HG03095 (cell line): ENCODE results near the gene SLC22A2.

Experiments
- ATAC-seq: cut with Tn5 transposase; IDR thresholded peaks from one replicate; pipeline ENCODE4 v1.9.1; 2021; ENCODE audit warnings: moderate library complexity; ENCODE audit not compliant: unreplicated experiment

Gene SLC22A2

GRCh38 chr6:160172704-160173103 is 85.9 kb downstream of the SLC22A2 start:
- no peak for ATAC-seq

DNA sequence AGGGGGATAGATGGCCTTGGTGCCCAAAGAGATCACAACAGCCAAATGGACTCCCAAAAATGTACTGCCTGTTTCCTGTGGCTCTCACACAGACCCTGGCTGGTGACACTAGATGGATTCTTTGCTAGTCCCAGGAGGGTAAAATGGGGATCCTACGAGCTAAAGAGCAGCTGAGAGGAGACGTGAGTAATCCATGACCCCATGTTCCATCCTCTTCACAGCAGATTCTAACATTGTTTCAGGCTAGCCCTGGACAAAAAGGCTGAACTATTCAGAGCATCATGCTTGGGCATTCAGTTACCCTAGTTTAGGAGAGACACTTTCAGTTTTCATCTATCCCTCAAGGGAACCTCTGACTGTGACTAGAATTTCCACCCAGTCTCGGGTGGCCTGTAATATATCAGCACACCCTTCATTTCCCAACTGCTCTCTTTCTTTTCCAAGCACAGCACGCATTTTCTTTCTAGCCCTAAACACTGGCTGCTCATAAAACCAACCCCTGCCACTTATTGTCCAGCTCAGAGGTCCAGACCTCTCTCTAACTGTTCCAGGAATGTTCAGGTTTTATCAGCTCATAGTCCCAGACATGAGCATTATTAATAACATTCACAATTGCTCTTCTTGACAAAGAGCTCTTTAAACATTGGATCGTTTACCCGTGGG is 88.5 kb downstream of the SLC22A2 start:
- ATAC-seq = no peak

DNA sequence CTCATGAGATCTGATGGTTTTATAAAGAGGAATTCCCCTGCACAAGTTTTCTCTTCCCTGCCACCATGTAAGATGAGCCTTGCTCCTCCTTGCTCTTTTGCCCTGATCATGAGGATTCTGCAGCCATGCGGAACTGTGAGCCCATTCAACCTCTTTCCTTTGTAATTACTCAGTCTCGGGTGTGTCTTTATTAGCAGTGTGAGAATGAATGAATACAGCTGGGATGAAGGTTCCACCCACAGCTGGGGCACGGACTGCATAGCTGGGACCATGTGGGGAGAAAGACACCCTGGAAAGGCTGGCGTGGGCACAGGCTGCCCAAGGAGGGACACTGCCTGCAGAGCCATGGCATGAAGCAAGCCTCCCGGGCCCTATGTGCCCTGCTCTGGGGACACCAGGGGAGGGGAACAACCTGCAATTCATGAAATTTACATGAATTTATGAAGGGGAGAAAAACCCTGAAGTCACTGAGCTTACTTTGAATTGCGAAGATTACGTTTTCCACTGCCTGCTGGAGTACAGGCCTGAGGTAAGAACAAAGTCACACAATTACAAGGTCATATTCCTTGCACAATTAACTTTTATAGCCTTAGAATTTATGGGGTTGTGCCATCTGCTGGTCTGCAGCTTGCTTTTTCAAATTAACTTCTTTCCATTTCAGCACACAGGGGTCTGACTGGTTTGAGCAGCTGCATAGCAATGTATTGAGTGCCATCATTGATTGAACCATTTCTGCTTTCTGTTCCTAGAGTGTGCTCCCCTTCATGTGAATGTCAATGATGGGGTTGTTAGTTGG is 90.8 kb downstream of the SLC22A2 start:
- ATAC-seq = no peak
